ENCODE measurements around the gene TYW1B.
"Not testable (repeated sequence)": the region's sequence is repeated elsewhere in the genome, so short reads cannot be mapped to it uniquely, and the experiment has no call there.

The TYW1B gene

DNA sequence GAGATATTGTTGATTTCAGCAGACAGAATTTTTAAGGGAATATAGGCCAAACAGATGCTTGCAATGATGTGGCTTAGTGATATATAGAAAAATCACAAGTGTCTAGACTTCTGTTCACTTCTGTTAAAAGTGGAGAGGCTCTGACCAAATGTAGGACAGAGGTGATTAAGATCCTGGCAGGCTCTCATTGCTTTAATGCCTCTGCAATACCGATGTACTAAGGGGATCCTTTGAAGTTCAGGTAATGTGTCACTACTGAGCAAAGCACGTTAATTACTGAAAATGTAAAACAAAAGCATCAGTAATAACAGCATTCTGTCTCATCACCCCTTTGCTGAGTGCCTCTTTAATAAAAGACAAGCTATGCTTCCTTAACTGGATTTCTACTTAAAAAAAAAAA is 131.4 kb downstream of the TYW1B start:
- not testable (repeated sequence) for DNase-seq

DNA sequence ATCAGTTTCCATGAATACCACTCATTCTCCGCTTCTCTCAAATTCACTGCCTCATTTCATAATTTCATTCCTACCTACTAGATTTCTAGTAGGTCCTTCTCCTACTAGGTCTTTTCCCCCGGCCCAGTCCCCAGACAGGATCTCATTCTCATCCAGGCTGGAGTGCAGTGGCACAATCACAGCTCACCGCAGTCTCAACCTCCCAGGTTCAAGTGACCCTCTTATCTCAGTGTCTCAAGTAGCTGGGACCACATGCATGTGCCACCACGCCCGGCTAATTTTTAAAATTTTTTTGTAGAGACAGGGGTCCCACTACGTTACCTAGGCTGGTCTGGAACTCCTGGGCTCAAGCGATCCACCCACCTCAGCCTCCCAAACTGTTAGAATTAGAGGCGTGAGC is 132.5 kb downstream of the TYW1B start:
- DNase-seq: not testable (repeated sequence)

DNA sequence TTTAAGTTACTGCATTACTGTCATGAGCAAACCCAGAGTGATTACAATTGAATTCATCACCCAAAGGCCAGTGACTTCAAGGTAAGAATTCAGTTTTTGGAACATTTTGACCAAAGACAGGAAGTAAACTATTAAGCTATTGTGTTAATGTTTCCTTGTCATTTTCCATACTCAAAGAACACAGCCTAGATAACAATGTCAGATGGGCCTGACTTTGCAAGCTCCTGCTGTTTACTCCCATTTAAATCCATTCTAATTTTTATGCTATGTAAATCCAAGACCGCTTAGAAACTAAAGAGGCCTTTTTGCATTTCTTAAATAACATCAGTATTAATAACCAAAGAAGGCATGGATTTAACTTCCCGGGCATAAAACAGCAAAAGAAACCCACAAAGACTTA is 136.6 kb downstream of the TYW1B start:
- DNase-seq: not testable (repeated sequence)

DNA sequence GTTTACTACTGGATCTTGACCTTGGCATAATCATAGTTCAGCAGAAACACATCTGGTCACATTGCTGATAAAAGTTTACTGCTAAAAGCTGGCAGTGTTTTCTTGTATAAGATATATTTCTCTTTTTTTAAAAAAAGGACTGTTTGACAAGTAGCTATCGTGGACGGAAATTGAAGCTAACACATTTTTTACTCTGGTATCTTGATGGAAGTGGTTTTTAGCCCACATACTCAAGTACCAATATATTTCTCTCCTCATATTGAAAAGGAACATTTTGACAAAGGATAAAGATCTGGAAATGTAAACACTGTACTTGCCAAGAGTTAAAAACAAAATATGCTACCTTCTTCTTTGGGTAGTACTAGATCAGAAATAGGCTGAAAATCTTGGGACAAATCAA is 137.8 kb downstream of the TYW1B start:
- not testable (repeated sequence) for DNase-seq

DNA sequence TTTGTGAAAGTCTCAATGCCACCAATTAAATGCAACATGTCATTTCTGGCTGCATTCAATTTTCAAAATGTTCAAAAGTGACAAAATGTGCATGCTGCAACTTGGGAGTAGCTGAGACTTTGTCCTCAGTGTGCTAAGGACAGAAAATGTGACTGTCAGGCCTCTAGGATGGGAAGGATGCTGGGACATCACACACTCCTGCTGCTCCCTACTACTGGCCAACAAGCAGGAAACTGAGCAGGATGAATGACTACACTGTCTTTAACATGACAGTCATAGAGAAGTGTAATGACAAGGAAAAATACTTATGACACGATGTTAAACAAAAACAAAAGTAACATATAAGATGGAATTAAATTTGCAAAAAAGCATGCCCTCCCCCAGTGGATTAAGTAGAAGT is 138.7 kb downstream of the TYW1B start:
- not testable (repeated sequence) for DNase-seq

DNA sequence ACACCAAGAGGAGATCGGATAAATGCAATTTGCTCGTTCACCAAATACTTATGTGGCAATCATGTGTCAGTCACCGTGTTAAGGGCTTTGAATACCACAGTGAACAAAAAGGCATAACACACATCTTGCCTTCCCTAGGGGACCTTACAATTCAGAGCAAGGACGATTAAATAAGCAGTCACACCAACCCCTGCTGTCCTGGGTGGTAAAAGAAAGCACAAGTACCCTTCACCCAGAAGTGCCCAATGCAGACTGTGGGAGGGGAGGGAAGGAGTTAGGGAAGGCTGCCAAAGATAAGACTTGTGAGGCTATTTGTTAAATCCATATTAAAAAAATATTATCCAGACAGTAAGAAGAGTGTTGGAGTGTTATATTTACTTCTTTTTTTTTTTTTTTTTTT is 146.8 kb downstream of the TYW1B start:
- DNase-seq: not testable (repeated sequence)

DNA sequence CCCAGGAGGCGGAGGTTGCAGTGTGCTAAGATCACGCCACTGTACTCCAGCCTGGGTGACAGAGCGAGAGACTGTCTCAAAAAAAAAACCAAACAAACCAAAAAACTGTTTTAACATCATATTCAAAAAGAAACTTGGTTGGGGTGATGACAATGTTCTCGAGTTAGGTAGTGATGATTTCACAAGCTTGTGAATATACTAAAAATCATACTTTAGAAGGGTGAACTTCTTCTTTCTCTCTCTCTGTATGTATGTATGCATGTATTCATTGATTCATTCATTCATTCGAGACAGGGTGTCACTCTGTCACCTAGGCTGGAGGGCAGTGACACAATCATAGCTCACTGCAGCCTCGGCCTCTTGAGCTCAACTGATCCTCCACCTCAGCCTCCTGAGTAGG is 151.1 kb downstream of the TYW1B start:
- DNase-seq: not testable (repeated sequence)

DNA sequence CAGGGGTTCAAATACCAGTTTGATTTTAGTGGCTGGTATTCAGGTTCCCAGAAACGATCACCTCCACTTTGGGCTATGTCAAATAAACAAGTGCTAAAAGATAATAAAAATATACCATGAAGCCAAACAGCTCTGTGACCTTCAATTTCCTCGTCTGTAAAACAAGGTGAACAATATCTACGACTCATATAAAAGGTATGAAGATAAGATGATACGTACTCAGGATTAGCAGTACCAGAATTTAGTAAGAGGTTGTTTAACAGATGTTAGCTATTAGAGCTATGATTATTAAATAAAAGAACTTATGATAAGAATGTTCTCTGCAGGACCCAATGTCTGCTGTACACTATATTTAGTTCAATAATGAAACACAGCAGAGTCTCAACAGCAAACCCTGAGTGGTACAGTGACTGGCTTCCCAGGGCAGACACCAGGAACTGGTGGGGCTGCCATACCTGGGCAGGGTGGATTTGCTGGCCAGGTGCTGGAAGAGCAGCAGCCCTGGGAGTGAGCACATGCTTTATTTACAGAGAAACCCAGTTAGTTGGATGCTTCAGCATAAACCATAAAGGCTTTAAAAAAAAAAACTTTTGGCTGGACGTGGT is 151.8 kb downstream of the TYW1B start:
- not testable (repeated sequence) for DNase-seq

DNA sequence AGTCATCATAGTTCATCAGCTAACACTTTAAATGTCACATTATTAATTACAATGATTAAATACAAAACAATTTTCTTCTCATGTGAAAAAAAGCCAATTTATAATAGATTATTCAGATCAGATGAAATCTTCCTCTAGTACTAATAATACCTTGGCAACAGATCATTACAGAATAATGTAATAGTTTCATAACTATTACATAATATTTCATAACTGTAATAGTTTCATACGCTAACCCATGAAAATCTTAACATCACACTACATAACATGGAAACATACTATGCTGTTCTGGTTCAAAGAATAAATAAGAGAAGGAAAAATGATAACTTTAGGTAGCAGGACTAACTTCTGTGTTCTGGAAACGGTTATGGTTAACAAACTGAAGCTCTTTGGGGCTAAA is 152.3 kb downstream of the TYW1B start:
- not testable (repeated sequence) for DNase-seq

DNA sequence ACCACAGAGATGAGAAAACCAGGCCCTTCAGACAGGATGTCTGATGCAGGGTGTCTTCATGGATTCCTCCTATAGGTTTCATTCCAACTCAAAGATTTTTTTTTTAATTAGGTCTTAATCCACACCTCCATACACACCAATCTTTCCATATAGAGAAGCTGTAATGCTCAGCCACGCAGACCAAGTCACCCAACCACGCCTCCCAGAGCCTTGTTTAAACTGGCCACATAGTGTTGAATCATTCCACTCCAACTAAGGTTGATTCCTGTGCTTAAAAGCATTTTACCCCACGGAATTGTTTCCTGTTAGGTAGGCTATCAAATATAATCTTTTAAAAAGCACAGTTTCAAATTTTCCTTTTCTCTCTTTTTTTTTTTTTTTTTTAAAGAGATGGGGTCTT is 153.6 kb downstream of the TYW1B start:
- DNase-seq: no peak

DNA sequence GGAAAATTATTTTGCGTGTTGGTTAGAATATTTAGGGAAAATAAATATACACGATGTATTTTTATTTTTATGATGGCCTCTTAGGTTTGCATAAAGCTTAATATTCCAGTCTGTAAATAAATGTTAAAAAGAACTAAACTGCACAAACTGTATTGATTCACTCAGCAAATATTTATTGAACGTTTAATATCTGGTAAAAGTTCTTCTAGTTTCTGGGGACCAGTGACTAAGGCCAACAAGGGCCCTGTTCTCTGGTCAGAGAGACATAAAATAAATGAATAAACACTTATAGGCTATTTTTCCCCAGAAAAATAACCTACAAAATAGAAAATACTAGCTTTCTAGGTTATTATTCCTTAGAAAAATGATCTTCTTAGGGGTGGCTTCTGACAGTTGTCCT is 157.2 kb downstream of the TYW1B start:
- DNase-seq: not testable (repeated sequence)

DNA sequence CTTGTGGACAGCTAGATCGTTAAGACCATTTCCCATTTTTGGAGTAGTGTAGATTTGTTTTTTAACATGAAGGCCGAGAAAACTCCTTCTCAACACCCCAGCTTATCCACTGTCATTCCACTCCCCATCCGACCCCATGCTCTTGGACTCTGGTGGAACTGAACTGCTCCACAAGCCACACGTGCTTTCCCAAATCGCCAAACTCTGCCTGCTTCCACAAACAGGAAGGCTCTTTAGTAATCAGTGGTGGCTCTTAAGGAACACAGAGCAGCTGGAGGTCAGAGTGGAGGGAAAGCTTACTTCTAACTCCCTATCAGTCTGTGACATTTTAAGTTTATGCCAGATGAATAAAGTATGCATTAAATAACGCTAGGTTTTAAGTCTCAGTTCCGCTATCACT is 159.6 kb downstream of the TYW1B start:
- DNase-seq: not testable (repeated sequence)

DNA sequence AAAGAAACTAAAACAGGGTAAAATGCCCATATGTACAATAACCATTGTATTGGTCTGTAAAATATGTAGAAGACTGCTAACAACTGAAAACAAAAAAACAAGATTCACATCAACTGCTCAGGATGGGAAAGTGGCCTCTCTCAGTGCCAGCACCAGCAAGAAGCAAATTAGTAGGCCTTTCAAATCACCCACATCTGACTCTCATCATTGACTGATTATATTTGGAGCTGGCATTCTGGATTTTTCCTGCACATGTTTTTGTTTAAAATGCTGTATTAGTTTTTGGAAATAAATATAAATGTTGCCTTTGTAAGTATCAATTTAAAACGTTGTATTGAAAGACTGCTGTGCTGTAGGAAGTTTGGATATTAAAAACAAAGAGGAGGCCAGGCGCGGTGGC is 161.0 kb downstream of the TYW1B start:
- DNase-seq: not testable (repeated sequence)

DNA sequence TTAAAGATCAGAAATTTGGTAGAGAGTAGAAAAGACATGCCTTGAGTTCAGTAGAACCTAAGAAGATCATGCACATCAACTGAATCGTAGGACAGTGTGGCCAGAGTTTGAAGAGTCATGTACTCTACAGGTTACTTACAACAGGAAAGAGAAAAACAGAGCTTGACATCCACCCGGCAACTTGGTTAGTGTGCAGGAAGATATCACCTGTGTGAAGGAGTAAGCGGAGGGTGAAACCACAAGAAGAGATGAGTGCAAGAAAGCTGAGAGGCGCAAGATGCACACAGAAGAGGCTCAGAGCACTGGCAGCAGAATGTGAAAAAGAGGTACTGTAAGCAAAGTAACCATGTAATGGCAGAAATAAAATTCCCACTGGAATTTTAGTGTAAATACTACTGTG is 179.4 kb downstream of the TYW1B start:
- not testable (repeated sequence) for DNase-seq

DNA sequence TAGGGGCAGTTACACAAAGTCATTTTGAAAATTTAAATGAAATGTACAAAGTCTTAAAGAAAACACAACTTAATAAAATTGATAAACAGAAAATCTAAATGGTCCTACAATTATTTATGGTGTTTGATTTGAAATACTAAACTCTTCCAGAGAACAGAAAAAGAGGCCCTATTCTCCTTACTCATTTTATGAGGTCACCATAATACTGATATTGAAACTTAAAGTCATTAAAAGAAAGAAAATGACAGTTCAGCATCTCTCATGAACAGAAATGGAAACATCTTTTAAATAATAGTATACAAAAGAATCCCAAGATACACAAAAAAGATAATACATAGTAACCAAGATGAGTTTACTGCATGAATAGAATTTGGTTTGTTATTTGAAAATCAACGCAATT is 184.3 kb downstream of the TYW1B start:
- not testable (repeated sequence) for DNase-seq

DNA sequence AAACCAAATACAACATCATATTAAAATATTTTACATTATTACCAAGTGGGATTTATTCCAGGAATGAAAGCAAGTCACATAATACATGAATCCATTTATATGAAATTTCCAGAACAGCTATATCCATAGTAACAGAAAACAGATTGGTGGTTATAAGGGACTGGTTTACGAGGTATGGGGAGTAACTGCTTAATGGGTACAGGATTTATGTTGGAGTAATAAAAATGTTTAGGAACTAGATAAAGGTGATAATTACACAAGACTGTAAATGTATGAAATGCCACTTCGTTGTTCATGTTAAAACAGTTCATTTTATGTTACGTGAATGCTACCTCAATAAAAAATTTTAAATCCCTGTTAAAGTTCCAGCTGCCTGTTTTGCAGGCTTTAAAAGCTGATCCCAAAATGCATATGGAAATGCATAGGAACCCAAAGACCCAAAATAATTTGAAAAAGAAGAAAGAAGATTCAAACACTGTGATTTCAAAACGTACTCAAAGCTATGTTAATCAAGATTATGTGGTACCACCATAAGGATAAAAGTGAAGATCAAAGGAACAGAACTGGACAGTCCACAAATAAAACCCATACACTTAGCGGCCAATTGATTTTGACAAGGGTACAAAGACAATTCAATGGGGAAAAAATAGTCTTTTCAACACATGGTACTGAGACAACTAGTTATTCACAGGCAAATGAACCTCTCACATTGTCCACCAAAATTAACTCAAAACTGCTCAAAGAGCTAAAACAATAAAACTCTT is 186.3 kb downstream of the TYW1B start:
- DNase-seq: not testable (repeated sequence)

DNA sequence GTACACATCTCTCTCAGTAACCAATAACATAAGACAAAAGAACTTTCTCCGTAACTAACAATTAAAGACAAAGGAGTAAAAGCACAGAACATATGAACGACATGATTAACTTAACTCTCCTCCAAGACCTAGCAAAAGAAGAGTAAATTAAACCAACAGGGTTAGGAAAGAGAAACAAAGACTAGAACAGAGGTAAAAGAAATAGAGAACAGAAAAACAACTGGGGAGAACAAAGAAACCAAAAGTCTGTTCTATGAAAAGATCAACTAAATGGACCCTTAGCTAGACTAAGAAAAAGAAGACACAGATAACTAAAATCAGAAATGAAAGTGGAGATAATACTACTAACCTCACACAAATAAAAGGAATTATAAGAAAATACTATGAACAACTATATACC is 187.3 kb downstream of the TYW1B start:
- not testable (repeated sequence) for DNase-seq

DNA sequence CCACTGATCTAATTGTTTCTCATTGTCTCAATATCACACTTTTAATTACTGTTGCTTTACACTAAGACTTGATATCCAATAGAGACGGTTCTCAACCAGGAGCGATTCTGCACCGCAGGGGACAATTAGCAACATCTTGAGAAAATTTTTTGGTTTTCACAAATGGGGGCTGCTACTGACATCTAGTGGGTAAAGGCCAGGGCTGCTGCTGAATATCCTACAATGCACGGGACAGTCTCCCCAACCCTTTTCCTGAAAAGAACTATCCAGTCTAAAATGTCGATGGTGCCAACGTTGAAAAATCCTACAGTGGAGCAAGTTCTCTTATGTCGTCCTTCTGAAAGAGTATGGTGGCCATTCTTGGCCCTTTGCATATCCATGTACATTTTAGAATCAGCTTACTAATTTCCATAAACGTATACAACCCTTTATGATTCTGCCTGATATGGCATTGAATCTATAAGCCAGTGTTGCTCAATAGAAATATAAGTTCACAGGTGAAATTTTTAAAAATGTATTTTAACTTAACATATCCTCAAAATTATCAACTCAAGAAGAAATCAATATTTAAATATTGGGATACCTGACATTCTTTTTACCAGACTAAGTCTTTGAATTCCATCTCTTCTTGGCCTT is 192.6 kb downstream of the TYW1B start:
- DNase-seq: not testable (repeated sequence)

DNA sequence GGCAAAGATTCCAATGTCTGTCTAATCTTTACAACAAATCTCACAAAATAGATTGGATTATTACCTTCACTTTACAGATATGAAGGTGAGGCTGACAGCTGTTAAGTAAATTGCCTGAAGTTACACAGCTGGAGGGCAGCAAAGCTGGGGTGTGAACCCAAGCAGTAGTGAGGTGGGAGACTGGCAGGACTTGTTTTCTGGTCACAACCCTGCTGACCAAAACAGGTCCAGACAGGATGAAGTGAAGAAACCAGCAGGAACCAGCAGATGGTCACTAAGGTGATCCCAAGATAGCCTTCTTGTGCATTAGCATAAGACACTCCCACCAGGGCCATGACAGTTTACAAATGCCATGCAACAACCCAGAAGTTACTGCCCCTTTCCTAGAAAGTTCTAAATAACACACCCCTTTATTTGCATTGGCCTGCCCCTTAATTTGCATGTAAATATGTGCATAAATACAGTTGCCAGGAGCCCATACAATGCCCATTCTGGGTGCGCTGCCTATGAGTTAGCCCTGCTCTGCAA is 195.2 kb downstream of the TYW1B start:
- DNase-seq: not testable (repeated sequence)

DNA sequence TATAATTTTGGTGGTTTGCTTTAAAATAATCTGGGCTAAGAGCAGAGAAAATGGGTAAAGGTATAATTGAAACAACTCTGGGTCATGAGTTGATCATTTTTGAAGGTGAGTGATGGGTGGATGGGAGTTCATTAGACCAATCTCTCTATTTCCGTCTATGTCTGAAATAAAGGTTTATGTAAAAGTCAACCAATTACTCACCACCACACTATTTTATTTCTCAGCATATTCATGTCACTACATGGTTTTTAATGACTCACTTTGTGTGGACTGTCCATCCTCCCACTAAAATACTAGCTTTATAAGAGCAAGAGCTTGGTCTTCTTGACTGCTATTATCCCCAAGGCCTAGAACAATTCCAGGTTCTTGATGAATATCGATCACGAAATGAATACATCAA is 199.6 kb downstream of the TYW1B start:
- DNase-seq: not testable (repeated sequence)

DNA sequence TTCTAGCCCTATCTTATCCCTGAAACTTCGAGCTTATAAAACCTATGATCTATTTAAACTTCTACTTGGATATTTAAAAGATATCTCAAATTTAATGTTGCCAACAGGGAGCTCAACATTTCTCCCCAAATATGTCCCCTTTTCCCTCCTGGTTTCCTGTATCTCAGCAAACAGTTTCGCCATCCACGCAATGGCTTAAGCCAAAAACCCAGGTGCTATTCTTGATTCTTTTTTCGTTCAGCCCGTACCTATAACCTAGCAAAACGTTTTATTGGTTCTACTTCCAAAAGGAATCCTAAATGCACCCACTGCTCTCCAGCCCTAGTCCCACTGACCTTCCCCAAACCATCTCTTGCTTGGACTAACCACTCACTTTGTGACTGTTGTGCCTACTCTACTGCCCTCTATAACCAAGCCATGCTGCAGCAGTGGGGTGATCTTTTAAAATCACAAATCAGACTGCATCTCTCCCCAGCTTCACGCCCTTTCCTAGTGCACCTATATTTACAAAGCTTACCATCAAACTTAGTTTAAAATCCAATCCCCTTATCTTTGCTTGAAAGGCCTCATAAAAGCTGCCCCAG is 201.5 kb downstream of the TYW1B start:
- DNase-seq: not testable (repeated sequence)

DNA sequence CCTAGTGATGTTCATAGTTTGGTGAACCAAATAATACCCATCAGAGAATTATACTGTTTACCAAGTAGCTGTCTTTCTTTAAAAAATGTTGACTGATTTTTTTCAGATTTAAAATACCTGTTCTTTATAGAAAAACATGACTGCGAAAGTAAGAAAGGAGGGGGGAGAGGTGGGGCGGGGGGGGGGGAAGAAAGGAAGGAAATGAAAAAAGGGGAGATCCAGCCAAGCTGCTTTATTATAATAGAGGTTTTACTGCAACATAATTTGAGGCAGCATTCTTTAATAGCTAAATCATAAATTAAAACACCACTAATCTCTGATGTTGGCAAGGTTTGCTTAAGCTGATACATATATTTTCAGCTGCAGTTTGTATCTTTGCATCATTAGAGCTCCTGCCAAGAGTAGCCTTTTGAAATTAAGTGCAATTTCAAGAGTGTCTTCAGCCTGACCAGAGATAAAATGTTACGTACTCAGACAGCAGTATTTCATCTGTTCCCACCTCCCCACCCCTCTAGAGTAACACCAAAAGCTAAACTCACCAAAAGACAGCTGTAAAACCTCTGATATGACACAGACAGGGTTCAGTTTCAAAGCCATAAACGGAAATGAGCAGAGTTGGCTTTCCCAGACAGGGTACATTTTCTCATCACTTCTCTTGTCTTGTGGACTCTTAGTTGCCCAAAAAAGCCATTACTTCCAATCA is 202.1 kb downstream of the TYW1B start:
- not testable (repeated sequence) for DNase-seq

DNA sequence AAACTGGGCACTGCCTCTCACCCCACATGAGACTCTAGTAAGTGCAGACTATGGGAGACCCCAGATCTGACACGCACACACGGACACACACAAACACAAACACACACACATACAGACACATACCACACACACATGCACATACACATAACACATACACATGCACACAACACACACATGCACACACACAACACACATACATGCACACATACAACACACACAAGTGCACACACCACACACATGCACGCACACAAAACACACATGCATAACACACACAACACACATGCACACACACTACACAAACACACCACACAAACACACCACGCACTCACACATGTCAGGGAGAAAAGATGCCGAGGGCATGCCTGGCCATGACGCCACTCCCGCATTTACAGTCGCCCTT is 205.5 kb downstream of the TYW1B start:
- no peak for DNase-seq
